ENCODE measurements around the gene TBCK.

GRCh38 chr4:106046083-106046482 is 269.9 kb downstream of the TBCK start:
- TF ChIP-seq POLR2AphosphoS5 (IDR thresholded peaks at IDR 0.05; ENCODE audit: insufficient read depth, low read depth, low read length) (no peak), POLR2A (IDR thresholded peaks at IDR 0.05; ENCODE audit: low read depth, low read length) (no peak), FOS (IDR thresholded peaks at IDR 0.05; ENCODE audit: borderline replicate concordance, insufficient read depth, low read length) (no peak), EZH2 (IDR thresholded peaks at IDR 0.05; ENCODE audit: borderline replicate concordance, low read depth, low read length, severe bottlenecking) (no peak)
- TF ChIP-seq, protein P1, sequence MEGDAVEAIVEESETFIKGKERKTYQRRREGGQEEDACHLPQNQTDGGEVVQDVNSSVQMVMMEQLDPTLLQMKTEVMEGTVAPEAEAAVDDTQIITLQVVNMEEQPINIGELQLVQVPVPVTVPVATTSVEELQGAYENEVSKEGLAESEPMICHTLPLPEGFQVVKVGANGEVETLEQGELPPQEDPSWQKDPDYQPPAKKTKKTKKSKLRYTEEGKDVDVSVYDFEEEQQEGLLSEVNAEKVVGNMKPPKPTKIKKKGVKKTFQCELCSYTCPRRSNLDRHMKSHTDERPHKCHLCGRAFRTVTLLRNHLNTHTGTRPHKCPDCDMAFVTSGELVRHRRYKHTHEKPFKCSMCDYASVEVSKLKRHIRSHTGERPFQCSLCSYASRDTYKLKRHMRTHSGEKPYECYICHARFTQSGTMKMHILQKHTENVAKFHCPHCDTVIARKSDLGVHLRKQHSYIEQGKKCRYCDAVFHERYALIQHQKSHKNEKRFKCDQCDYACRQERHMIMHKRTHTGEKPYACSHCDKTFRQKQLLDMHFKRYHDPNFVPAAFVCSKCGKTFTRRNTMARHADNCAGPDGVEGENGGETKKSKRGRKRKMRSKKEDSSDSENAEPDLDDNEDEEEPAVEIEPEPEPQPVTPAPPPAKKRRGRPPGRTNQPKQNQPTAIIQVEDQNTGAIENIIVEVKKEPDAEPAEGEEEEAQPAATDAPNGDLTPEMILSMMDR (IDR thresholded peaks at IDR 0.05; ENCODE audit: extremely low read depth in 1 of 2, insufficient read depth in 1 of 2, low read depth in 1 of 2, low read length in 2 of 2): no peak
